GM18499 (cell line): Measurements from ENCODE around the gene IPO4.

Source experiments
- ATAC-seq: cut with Tn5 transposase; IDR thresholded peaks from one replicate; pipeline ENCODE4 v1.9.1; 2021; ENCODE audit warnings: moderate number of reproducible peaks; ENCODE audit not compliant: insufficient read depth, unreplicated experiment

IPO4 gene

DNA sequence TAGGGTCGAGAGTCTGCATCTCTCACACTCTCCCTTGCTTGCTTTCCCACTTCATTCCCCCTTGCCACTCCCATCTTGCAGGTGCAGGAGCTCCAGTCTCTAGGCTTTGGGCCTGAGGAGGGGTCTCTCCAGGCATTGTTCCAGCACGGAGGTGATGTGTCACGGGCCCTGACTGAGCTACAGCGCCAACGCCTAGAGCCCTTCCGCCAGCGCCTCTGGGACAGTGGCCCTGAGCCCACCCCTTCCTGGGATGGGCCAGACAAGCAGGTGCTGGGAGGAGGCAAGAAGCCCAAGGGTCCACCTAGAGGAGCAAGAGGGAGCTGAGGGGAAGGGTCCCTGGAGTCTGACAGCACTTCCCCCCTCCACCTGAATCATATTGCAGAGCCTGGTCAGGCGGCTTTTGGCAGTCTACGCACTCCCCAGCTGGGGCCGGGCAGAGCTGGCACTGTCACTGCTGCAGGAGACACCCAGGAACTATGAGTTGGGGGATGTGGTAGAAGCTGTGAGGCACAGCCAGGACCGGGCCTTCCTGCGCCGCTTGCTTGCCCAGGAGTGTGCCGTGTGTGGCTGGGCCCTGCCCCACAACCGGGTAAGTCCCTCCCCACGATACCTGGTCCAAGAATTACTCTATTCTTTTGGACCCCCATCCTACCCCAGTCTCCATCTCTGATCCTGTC, 37.1 kb downstream of the IPO4 start:
- ATAC-seq, result no peak

GRCh38 chr14:24150993-24151392, 37.6 kb downstream of the IPO4 start:
- ATAC-seq, result no peak

GRCh38 chr14:24150567-24150966, 38.0 kb downstream of the IPO4 start:
- ATAC-seq, result no peak

GRCh38 chr14:24150061-24150460, 38.6 kb downstream of the IPO4 start:
- no peak for ATAC-seq

- ATAC-seq, result no peak
Measured at GRCh38 chr14:24149302-24149969, 39.2 kb downstream of the IPO4 start.

DNA sequence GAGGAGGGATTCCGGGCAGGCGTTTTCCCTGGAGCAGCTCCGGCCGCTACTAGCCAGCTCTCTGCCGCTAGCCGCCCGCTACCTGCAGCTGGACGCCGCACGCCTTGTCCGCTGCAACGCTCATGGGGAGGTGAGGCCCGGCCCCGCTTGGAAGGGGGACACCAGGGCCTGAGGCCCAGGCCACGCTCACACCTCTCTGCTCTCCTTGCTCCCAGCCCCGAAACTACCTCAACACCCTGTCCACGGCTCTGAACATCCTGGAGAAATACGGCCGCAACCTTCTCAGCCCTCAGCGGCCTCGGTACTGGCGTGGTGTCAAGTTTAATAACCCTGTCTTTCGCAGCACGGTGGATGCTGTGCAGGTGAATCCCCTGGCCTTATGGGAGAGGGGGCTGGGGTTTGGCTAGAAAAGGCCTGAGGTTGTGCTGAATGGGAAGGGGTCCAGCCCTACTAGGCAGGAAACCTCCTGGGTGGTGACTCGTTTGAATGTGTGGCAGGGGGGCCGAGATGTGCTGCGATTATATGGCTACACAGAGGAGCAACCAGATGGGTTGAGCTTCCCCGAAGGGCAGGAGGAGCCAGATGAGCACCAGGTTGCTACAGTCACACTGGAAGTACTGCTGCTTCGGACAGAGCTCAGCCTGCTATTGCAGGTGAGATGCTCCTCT, 40.7 kb downstream of the IPO4 start:
- ATAC-seq, result no peak

GRCh38 chr14:24146978-24147760, 41.4 kb downstream of the IPO4 start, which contains the start of gene RNF31:
RNF31 (plus strand) TSS chr14:24147498; CDS start chr14:24147699, 201 bp downstream.
- peak; percentile 70 for ATAC-seq

GRCh38 chr14:24146453-24146977, 42.1 kb downstream of the IPO4 start, which contains the start of gene PSME2:
PSME2 (minus strand) TSS chr14:24146610; CDS start chr14:24146581, 29 bp downstream.
- peak; percentile 47 for ATAC-seq

DNA sequence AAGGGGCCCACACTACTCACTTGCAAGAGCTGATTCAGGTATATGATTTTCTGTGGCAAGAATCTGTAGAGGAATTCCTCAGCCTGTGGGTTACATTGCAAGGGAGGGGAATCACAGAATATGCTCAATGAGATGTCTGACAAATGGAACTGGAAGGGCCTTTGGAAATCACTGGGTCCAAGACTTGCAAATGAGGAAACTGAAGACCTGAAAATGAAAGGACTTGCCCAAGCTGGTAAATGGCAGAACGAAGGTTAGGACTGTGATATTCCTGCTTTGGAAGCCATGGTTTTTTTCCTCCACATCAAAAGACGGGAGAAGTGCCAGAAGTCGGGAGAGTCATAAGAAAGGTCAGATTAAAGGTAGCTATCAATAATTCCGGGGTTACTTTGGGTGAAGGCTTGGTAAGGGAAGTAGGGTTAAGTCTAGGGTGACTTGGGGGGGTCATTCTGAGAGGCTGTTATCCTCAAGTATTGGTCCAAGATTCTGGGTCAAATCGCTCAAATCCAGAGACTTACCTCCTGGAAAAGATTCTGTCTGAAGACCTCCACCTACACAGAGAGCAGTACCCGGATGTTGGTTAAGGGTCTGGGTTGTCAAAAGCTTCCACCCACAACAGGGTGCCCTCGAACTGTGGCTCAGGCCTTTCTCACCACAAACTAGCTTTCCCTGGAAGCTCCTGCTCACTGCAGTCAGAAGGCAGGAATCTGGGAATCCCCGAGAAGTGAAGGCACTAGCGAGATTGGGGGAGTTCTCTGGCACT, 42.7 kb downstream of the IPO4 start:
- ATAC-seq, result no peak

- no peak for ATAC-seq
Measured at GRCh38 chr14:24145219-24145618, 43.4 kb downstream of the IPO4 start.

DNA sequence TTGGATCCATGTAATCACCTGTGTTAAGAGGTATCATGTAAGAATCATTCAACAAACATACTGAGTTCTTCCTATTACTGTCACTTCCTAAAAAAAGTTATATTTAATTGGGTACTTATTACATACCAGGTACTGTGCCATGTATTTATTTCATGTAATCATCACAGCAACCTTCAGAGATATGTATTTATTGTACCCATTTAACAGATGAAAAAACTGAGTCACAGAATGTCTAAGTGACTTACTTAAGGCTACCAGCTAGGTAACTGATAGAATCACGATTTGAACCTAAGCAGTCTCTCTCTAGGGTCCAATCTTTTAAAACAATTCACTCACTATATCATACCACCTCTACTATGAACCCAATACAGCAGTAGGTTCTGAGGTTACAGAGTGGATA, 44.2 kb downstream of the IPO4 start:
- ATAC-seq, result no peak

- ATAC-seq, result no peak
Measured at GRCh38 chr14:24143511-24143910, 45.1 kb downstream of the IPO4 start.

- ATAC-seq, result peak; percentile 72
Measured at GRCh38 chr14:24141097-24141880, 47.3 kb downstream of the IPO4 start, which contains the start of gene EMC9. EMC9 (minus strand) TSS chr14:24141591; CDS start chr14:24141304, 287 bp downstream.

GRCh38 chr14:24139272-24139934, 49.2 kb downstream of the IPO4 start:
- ATAC-seq, result no peak

GRCh38 chr14:24138396-24139271, 50.0 kb downstream of the IPO4 start:
- no peak for ATAC-seq

DNA sequence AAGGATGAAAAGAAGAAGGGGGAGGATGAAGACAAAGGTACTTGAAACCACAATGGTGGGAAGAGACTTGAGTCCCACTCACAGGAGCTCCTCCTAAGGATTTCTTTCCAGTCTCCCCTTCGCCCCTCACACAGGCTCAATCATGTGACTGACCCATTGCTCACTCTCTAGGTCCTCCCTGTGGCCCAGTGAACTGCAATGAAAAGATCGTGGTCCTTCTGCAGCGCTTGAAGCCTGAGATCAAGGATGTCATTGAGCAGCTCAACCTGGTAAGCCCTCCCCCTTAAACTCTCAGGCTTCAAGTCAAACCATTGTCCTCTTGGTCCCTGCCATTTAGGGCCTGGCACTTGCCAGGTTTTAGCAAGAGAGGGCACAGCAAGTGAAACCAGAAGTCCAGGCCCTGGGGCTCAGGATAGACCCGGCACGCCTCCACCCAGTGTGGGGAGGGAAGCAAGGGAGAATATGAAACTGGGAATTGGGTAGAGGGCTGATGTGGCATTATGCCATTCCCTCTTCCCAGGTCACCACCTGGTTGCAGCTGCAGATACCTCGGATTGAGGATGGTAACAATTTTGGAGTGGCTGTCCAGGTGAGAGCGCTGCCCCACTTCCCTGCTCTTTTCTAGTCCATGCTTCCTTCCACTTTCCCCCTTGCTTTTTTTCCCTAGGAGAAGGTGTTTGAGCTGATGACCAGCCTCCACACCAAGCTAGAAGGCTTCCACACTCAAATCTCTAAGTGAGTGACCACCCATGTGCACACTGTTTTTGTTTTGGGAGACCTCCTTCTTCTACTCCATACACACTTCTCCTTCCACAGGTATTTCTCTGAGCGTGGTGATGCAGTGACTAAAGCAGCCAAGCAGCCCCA, 50.9 kb downstream of the IPO4 start:
- no peak for ATAC-seq
